IMR-90 (cell line): ENCODE data around the gene SMC1A. TPM values are rescaled to one million over a fixed set of nuclear protein-coding genes. Genes with fewer than 3 reads are reported as not detected.

Source experiments
- ATAC-seq: fragments of 200-7000 bp; cut with Tn5 transposase; 2 replicates; pipeline ENCODE4 v1.9.1; 2020; ENCODE audit warnings: low read depth, mild to moderate bottlenecking, moderate library complexity
- BruUV-seq: library from RNA; stranded (reverse); fragments of 400-500 nt; replicated peaks from 2 replicates; lab custom pipeline; 2021; lab: Mats Ljungman, UMichigan
- CTCF ChIA-PET: fragments of 300-600 bp; formaldehyde crosslinking; extraction: SDS; loops from one replicate; lab custom pipeline; 2021; ENCODE audit warnings: antibody characterized with exemption; lab: Yijun Ruan, JAX
- POLR2A ChIA-PET: fragments of 300-600 bp; sonication (Branson Sonifier 250); formaldehyde crosslinking; loops from one replicate; lab custom pipeline; 2022; ENCODE audit warnings: antibody characterized with exemption; ENCODE audit not compliant: unreplicated experiment; lab: Charles Lee
- DNase-seq: peaks from one replicate; pipeline ENCODE4 v3.0.0; 2013
- H2AFZ ChIP-seq: replicated peaks from 2 replicates; pipeline ENCODE3; 2013; ENCODE audit warnings: low read length, mild to moderate bottlenecking; ENCODE audit not compliant: poor library complexity
- H2AK5ac ChIP-seq: 2 replicates; pipeline ENCODE4 v1.6.1; 2013; ENCODE audit warnings: low read depth, low read length, inconsistent platforms
- H2AK9ac ChIP-seq: replicated peaks from 2 replicates; pipeline ENCODE3; 2013; ENCODE audit warnings: mild to moderate bottlenecking, low read depth, low read length, moderate library complexity; ENCODE audit not compliant: poor library complexity
- H2BK120ac ChIP-seq: 2 replicates; pipeline ENCODE4 v1.6.1; 2013; ENCODE audit warnings: low read depth, low read length, inconsistent platforms
- H2BK15ac ChIP-seq: 3 replicates; pipeline ENCODE4 v1.6.1; 2013; ENCODE audit warnings: low read depth, low read length, inconsistent platforms
- H2BK20ac ChIP-seq: 2 replicates; pipeline ENCODE4 v1.6.1; 2013; ENCODE audit warnings: low read depth, mild to moderate bottlenecking, inconsistent platforms, low read length, moderate library complexity
- H2BK5ac ChIP-seq: 2 replicates; pipeline ENCODE4 v1.6.1; 2013; ENCODE audit warnings: mild to moderate bottlenecking, low read depth, low read length, inconsistent platforms; ENCODE audit not compliant: poor library complexity, severe bottlenecking
- H3K14ac ChIP-seq: replicated peaks from 2 replicates; pipeline ENCODE4 v1.6.1; 2013; ENCODE audit warnings: low read depth, low read length, inconsistent platforms
- H3K18ac ChIP-seq: 2 replicates; pipeline ENCODE4 v1.6.1; 2013; ENCODE audit warnings: low read depth, low read length, control low read depth
- H3K23ac ChIP-seq: 2 replicates; pipeline ENCODE4 v1.6.1; 2013; ENCODE audit warnings: low read depth, low read length, inconsistent platforms
- H3K27ac ChIP-seq: 2 replicates; pipeline ENCODE4 v1.5.1; 2013; ENCODE audit warnings: mild to moderate bottlenecking, control low read depth, low read length; ENCODE audit not compliant: insufficient read depth
- H3K27me3 ChIP-seq: 2 replicates; pipeline ENCODE4 v1.6.1; 2013; ENCODE audit warnings: low read length; ENCODE audit not compliant: control insufficient read depth, insufficient read depth
- H3K36me3 ChIP-seq: 2 replicates; pipeline ENCODE4 v1.6.1; 2013; ENCODE audit warnings: low read length, mixed read lengths; ENCODE audit not compliant: control insufficient read depth, insufficient read depth
- H3K4ac ChIP-seq: 2 replicates; pipeline ENCODE4 v1.6.1; 2013; ENCODE audit warnings: low read depth, low read length, inconsistent platforms
- H3K4me1 ChIP-seq: 2 replicates; pipeline ENCODE4 v1.6.1; 2013; ENCODE audit warnings: low read length, mixed read lengths; ENCODE audit not compliant: control insufficient read depth, insufficient read depth
- H3K4me2 ChIP-seq: 2 replicates; pipeline ENCODE4 v1.6.1; 2013; ENCODE audit warnings: low read depth, mild to moderate bottlenecking, control low read depth, low read length, moderate library complexity
- H3K4me3 ChIP-seq: 2 replicates; pipeline ENCODE4 v1.5.1; 2013; ENCODE audit warnings: low read depth, mild to moderate bottlenecking, control low read depth, low read length, moderate library complexity; ENCODE audit not compliant: insufficient read depth
- H3K56ac ChIP-seq: 2 replicates; pipeline ENCODE4 v1.6.1; 2013; ENCODE audit warnings: low read length, inconsistent platforms; ENCODE audit not compliant: insufficient read depth; ENCODE audit errors: extremely low read depth
- H3K79me1 ChIP-seq, 2 experiments: 2 replicates each; pipeline ENCODE4 v1.6.1; 2013; ENCODE audit warnings: low read length in 2 of 2, inconsistent platforms in 1 of 2, low read depth in 1 of 2
- H3K9ac ChIP-seq: 2 replicates; pipeline ENCODE4 v1.6.1; 2013; ENCODE audit warnings: low read depth, low read length, control low read depth
- H3K9me1 ChIP-seq: 2 replicates; pipeline ENCODE4 v1.6.1; 2013; ENCODE audit warnings: low read length, inconsistent platforms; ENCODE audit not compliant: insufficient read depth
- H3K9me3 ChIP-seq: 2 replicates; pipeline ENCODE4 v1.6.1; 2013; ENCODE audit warnings: low read length; ENCODE audit not compliant: control insufficient read depth, insufficient read depth
- H4K20me1 ChIP-seq: 2 replicates; pipeline ENCODE4 v1.6.1; 2013; ENCODE audit warnings: low read length, inconsistent platforms; ENCODE audit not compliant: insufficient read depth
- H4K5ac ChIP-seq: 2 replicates; pipeline ENCODE4 v1.6.1; 2013; ENCODE audit warnings: mild to moderate bottlenecking, low read depth, low read length, control low read depth
- H4K8ac ChIP-seq, 2 experiments: 2 replicates each; pipeline ENCODE4 v1.6.1; 2013; ENCODE audit warnings: low read depth in 2 of 2, low read length in 2 of 2, control low read depth in 1 of 2, inconsistent platforms in 1 of 2
- H4K91ac ChIP-seq: 2 replicates; pipeline ENCODE4 v1.6.1; 2013; ENCODE audit warnings: low read depth, low read length, inconsistent platforms; ENCODE audit not compliant: insufficient read depth
- BHLHE40 ChIP-seq: fragments of 150-350 bp; IDR thresholded peaks from 2 replicates; pipeline ENCODE4 v1.6.1; 2016; ENCODE audit warnings: mild to moderate bottlenecking, low read depth, low read length
- CEBPB ChIP-seq: IDR thresholded peaks from 2 replicates; pipeline ENCODE4 v1.6.1; 2012; ENCODE audit warnings: low read depth, low read length, improper control_type of control experiment
- CHD1 ChIP-seq: IDR thresholded peaks from 2 replicates; pipeline ENCODE4 v1.6.1; 2012; ENCODE audit warnings: low read depth, low read length, improper control_type of control experiment
- CTCF ChIP-seq: conservative IDR thresholded peaks from 2 replicates; pipeline ENCODE4 v1.5.1; 2012; ENCODE audit warnings: mild to moderate bottlenecking, low read depth, low read length, improper control_type of control experiment
- FOS ChIP-seq: fragments of 150-350 bp; IDR thresholded peaks from 2 replicates; pipeline ENCODE4 v1.6.1; 2016; ENCODE audit warnings: low read depth, low read length
- MAFK ChIP-seq: IDR thresholded peaks from 2 replicates; pipeline ENCODE4 v1.6.1; 2012; ENCODE audit warnings: low read depth, low read length, improper control_type of control experiment
- MAZ ChIP-seq: IDR thresholded peaks from 2 replicates; pipeline ENCODE4 v1.6.1; 2012; ENCODE audit warnings: low read depth, mild to moderate bottlenecking, low read length, improper control_type of control experiment, moderate library complexity, borderline replicate concordance
- MXI1 ChIP-seq: IDR thresholded peaks from 2 replicates; pipeline ENCODE4 v1.6.1; 2012; ENCODE audit warnings: low read depth, mild to moderate bottlenecking, low read length, moderate library complexity, borderline replicate concordance
- NFE2L2 ChIP-seq: fragments of 150-350 bp; IDR thresholded peaks from 2 replicates; pipeline ENCODE4 v1.6.1; 2016; ENCODE audit warnings: low read depth, mild to moderate bottlenecking, low read length
- POLR2A ChIP-seq: IDR thresholded peaks from 2 replicates; pipeline ENCODE4 v1.6.1; 2012; ENCODE audit warnings: mild to moderate bottlenecking, low read depth, low read length
- RAD21 ChIP-seq: IDR thresholded peaks from 2 replicates; pipeline ENCODE4 v1.6.1; 2012; ENCODE audit warnings: low read length, improper control_type of control experiment
- RCOR1 ChIP-seq: IDR thresholded peaks from 2 replicates; pipeline ENCODE4 v1.6.1; 2012; ENCODE audit warnings: mild to moderate bottlenecking, low read length, improper control_type of control experiment; ENCODE audit not compliant: insufficient replicate concordance
- RFX5 ChIP-seq: IDR thresholded peaks from 2 replicates; pipeline ENCODE4 v1.8.0; 2012; ENCODE audit warnings: low read depth, mild to moderate bottlenecking, low read length, moderate library complexity
- SMC3 ChIP-seq: fragments of 150-350 bp; IDR thresholded peaks from 2 replicates; pipeline ENCODE4 v1.6.1; 2016; ENCODE audit warnings: low read depth, mild to moderate bottlenecking, antibody characterized with exemption, low read length, moderate library complexity
- USF2 ChIP-seq: fragments of 150-350 bp; IDR thresholded peaks from 2 replicates; pipeline ENCODE4 v1.6.1; 2017; ENCODE audit warnings: mild to moderate bottlenecking, antibody characterized with exemption, low read length, low read depth
- WGBS, 2 experiments: methylation state at CpG; one replicate each; pipeline versions ENCODE4 v1.1.5 to v1.1.7; 2013; ENCODE audit warnings: missing lambda C conversion rate in 2 of 2; ENCODE audit not compliant: insufficient read length in 1 of 2; ENCODE audit errors: extremely low coverage in 2 of 2; 5-methylcytosine and 5-hydroxymethylcytosine counted together
- dilution Hi-C: fragments of 300-500 bp; cut with HindIII; formaldehyde crosslinking; loops from one replicate; pipeline ENCODE4 v1.14.3; 2018; ENCODE audit warnings: low sequenced_read_pairs; ENCODE audit not compliant: unreplicated experiment
- in situ Hi-C: fragments of 300-500 bp; cut with MboI; formaldehyde crosslinking; loops from 3 replicates; pipeline ENCODE4 v1.14.3; 2019; ENCODE audit warnings: low sequenced_read_pairs, inconsistent platforms, mixed read lengths
- intact Hi-C: fragments of 100-400 bp; cut with micrococcal nuclease; formaldehyde crosslinking; loops from 2 replicates; pipeline ENCODE4 v1.10.0; 2022
- polyA plus RNA-seq, 3 experiments: library from polyadenylated mRNA; depleted of rRNA; stranded (reverse); fragments of >200 nt; gene quantifications; 2 replicates each; pipeline ENCODE4 v1.2.3, GENCODE V29; 2012; ENCODE audit warnings: low replicate concordance in 1 of 3
- total RNA-seq: library from RNA; depleted of rRNA; stranded (reverse); fragments of >200 nt; gene quantifications from 2 replicates; pipeline ENCODE4 v1.2.3, GENCODE V29; 2012
- TF ChIP-seq, protein P1 (sequence below): fragments of 150-350 bp; IDR thresholded peaks from 2 replicates; pipeline ENCODE4 v1.6.1; 2016; ENCODE audit warnings: low read depth, mild to moderate bottlenecking, low read length, moderate library complexity, borderline replicate concordance

The SMC1A gene
- total and polyA plus RNA-seq, 2 of the 4 experiments (the other 2 are of a cell fraction), result 35.8 to 41.0 TPM

DNA sequence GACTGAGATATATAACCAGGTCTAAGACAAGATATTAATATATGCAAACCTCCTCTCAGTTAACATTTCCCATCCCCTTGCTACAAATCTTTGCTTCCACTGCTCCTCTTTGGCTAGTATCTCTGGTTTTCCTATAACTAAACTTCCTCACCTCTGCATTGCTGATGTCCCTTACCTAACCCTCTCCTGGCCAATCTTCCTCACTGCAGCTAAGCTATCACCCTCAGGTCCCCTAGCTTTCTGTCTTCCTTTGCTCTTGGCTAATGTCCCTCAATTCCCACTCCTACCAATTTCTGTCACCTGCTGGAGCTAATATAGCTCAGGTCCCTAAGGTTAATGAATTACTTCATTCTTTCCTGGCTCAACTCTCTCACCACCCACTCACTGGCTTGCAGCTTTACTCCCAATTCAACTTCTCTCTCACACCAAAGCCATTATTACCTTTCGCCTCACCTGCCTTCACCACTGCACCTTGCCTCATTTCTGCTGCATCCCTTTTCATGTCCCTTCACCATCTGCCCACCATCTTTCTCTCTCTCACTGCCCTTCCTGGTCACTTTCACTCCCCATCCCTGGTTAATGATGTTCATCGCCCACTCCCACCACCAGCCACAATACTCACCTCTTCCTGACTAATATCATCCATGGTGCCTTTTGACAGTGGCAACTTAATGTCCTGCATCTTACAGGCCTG lies 26.7 kb downstream of the SMC1A start:
- Histone ChIP-seq H3K27me3 (no peaks in the 10 kb centered on the region), H2BK5ac (no peak overlapping the region), H4K5ac (no peak overlapping the region), H3K9me3 (no peaks in the 10 kb centered on the region), H3K4me1 (no peaks in the 10 kb centered on the region), H3K79me1 (no peaks in the 10 kb centered on the region), H3K27ac (no peak overlapping the region), H2BK20ac (no peak overlapping the region), H3K36me3 (peaks cover 22% of the 10 kb centered on the region), H2BK120ac (no peak overlapping the region), H3K9ac (no peak overlapping the region), H2AK5ac (no peak overlapping the region), H3K4ac (no peak overlapping the region), H2AK9ac (no peak overlapping the region), H3K18ac (no peak overlapping the region), H3K9me1 (no peaks in the 10 kb centered on the region), H3K23ac (no peak overlapping the region), H4K20me1 (no peaks in the 10 kb centered on the region), H3K4me3 (no peak overlapping the region), H3K4me2 (no peak overlapping the region), H4K91ac (no peak overlapping the region), H2BK15ac (no peak overlapping the region), H3K56ac (no peak overlapping the region), H4K8ac (no peak overlapping the region), H2AFZ (no peak overlapping the region), H3K14ac (no peak overlapping the region)
- CTCF ChIA-PET, result no interaction called here
- BruUV-seq, result no TSS peak
- 91% methylated on average over 2 of the region's 2 CpGs; no CpG with 5 or more reads in 1 of the 2 experiments for WGBS, 2 experiments
- DNase-seq (no peak), ATAC-seq (no peak)
- no peak for TF ChIP-seq NFE2L2
- TF ChIP-seq MAFK, result no peak
- no peak for TF ChIP-seq POLR2A
- TF ChIP-seq, protein P1, sequence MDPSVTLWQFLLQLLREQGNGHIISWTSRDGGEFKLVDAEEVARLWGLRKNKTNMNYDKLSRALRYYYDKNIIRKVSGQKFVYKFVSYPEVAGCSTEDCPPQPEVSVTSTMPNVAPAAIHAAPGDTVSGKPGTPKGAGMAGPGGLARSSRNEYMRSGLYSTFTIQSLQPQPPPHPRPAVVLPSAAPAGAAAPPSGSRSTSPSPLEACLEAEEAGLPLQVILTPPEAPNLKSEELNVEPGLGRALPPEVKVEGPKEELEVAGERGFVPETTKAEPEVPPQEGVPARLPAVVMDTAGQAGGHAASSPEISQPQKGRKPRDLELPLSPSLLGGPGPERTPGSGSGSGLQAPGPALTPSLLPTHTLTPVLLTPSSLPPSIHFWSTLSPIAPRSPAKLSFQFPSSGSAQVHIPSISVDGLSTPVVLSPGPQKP, result no peak
- no peak for TF ChIP-seq USF2
- no peak for TF ChIP-seq MAZ
- TF ChIP-seq RAD21, result no peak
- TF ChIP-seq BHLHE40, result no peak
- no peak for TF ChIP-seq FOS
- TF ChIP-seq RCOR1, result no peak
- TF ChIP-seq SMC3, result no peak
- TF ChIP-seq RFX5, result no peak
- no peak for TF ChIP-seq CHD1
- TF ChIP-seq MXI1, result no peak
- TF ChIP-seq CEBPB, result no peak
- TF ChIP-seq CTCF, result no peak
- dilution Hi-C loops (no loop called here), intact Hi-C loops (no loop called here), in situ Hi-C loops (no loop called here)
- POLR2A ChIA-PET, result no interaction called here
